ENCODE measurements around the gene IFNA17. TPM values are rescaled to one million over a fixed set of nuclear protein-coding genes. Genes with fewer than 3 reads are reported as not detected.

Gene IFNA17
- not detected for total RNA-seq

- H3K27ac ChIP-seq, result no peak within 1 kb of the TSS
- no peaks in the 10 kb centered on the region for H3K36me3 ChIP-seq
- intact Hi-C loops (cut with DNase I), result no loop called here
- H3K4me3 ChIP-seq, result no peak within 1 kb of the TSS
- 81% methylated on average over 2 of the region's 2 CpGs for WGBS
- no peak for DNase-seq (ENCODE audit: low spot score)
- no peaks in the 10 kb centered on the region for H3K9me3 ChIP-seq
- no peak for TF ChIP-seq POLR2AphosphoS5 (IDR thresholded peaks at IDR 0.05)
- TF ChIP-seq, protein P1, sequence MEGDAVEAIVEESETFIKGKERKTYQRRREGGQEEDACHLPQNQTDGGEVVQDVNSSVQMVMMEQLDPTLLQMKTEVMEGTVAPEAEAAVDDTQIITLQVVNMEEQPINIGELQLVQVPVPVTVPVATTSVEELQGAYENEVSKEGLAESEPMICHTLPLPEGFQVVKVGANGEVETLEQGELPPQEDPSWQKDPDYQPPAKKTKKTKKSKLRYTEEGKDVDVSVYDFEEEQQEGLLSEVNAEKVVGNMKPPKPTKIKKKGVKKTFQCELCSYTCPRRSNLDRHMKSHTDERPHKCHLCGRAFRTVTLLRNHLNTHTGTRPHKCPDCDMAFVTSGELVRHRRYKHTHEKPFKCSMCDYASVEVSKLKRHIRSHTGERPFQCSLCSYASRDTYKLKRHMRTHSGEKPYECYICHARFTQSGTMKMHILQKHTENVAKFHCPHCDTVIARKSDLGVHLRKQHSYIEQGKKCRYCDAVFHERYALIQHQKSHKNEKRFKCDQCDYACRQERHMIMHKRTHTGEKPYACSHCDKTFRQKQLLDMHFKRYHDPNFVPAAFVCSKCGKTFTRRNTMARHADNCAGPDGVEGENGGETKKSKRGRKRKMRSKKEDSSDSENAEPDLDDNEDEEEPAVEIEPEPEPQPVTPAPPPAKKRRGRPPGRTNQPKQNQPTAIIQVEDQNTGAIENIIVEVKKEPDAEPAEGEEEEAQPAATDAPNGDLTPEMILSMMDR (IDR thresholded peaks at IDR 0.05), result no peak
- no peaks in the 10 kb centered on the region for H3K4me1 ChIP-seq (replicated peaks)
- H3K27me3 ChIP-seq (replicated peaks; ENCODE audit: insufficient read depth), result no peaks in the 10 kb centered on the region
Measured at GRCh38 chr9:21228122-21228521, at the start of gene IFNA17. IFNA17 (minus strand) TSS chr9:21228222; CDS start chr9:21228173, 49 bp downstream.

DNA sequence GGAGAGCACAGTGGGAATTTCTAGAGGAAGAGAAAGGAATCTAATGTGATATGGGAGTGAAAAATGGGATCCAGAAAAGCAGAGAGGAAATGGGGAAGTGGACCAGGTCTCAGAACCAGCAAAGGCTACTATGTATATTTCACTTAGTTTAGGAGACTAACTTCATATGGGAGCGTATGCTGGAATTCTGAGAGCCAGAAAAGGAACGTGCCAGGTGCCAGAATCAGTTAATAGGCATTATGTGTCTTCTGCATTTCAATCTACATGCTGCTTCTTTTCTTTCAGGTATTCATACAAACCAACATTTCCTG, 40.3 kb upstream of the IFNA17 start:
- no peak overlapping the region for H3K4me3 ChIP-seq
- H3K27ac ChIP-seq, result no peak overlapping the region
- H3K4me1 ChIP-seq (replicated peaks), result no peaks in the 10 kb centered on the region
- DNase-seq (ENCODE audit: low spot score), result no peak
- no peaks in the 10 kb centered on the region for H3K9me3 ChIP-seq
- intact Hi-C loops (cut with DNase I), result no loop called here
- TF ChIP-seq, protein P1 (IDR thresholded peaks at IDR 0.05), result no peak
- TF ChIP-seq POLR2A (IDR thresholded peaks at IDR 0.05), result no peak
- no peak for TF ChIP-seq POLR2AphosphoS5 (IDR thresholded peaks at IDR 0.05)
- WGBS, result 21% methylated on average over 2 of the region's 2 CpGs
- no peaks in the 10 kb centered on the region for H3K36me3 ChIP-seq
- no peaks in the 10 kb centered on the region for H3K27me3 ChIP-seq (replicated peaks; ENCODE audit: insufficient read depth)

DNA sequence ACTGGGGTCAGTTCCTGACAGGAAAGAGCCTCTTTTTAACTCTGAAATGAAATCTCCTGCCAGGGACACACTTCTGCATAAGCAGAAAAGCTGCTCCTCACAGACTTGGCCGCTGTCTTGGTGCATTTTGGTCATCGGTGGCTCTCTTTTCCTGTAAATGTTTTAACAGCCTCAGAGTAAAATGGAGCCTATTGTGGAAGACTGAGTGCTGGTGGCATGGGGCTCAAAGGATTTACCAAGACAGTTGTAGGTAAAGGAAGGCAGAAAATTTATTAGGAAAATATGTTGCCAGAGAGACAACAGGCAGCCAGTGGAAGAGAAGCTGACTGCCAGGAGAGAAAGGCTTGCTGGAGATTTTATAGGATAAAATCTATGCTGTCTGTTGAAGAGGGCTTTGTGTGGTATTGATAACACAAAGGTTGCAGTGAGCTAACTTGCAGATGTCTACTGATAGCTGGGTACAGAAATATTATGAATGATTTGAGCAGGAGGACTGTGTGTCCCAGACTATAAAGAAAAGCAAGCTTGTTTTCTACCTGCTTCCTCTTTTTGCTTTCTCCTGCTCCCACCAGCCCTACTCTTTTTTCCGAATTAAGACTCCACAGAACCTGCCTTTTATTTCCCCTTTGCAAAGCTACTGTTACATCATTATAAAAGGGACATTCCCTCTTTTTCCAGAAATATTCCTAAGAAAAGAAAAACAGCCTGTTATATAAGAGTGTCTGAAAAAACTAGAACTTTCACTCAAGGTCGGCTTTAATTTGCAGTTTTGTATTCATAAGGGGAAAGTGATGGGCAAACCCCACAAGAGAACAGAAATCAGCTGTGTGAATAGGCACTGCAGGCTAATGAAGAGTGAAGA, 39.7 kb upstream of the IFNA17 start:
- 7% methylated on average over 4 of the region's 4 CpGs for WGBS

DNA sequence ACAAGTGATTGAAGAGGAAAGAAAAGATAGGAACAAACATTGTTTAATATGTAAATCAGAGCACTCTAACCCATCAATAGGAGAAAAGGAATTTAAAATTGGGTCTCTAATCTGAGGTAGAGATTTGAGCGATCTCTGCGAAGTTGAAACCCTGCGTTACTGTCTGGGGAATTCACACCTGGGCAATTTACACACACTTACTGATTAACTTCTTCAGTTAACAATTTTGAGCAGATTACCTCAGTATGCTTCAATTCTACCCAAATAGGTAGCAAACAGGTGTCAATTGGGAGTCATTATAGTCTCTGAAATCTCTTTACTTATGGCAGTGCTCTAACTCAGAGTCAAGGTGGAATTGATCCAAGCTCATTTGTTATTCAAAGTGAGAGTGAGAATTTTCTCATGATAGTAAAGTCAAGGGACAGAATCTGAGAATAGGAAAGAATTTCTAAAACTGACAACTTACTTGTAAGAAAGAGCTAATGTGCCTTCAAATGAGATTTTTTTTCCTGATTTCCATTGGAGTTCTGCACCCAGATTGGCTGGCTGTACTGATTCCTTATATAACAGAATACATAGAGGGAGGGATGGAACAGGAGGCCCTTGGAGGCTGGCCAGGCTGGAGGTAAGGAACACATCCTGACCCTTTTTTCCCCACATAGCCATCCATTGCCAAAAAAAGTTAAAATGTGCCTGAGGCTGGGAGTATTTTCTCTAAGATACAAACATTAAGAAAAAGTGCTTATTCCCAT, 38.9 kb upstream of the IFNA17 start:
- intact Hi-C loops (cut with DNase I), result no loop called here
- WGBS, result 58% methylated on average over 3 of the region's 3 CpGs
- H3K27me3 ChIP-seq (replicated peaks; ENCODE audit: insufficient read depth), result no peaks in the 10 kb centered on the region
- no peak for TF ChIP-seq POLR2A (IDR thresholded peaks at IDR 0.05)
- no peak for TF ChIP-seq POLR2AphosphoS5 (IDR thresholded peaks at IDR 0.05)
- TF ChIP-seq, protein P1 (IDR thresholded peaks at IDR 0.05), result no peak
- H3K36me3 ChIP-seq, result no peaks in the 10 kb centered on the region
- H3K27ac ChIP-seq, result no peak overlapping the region
- no peaks in the 10 kb centered on the region for H3K9me3 ChIP-seq
- no peaks in the 10 kb centered on the region for H3K4me1 ChIP-seq (replicated peaks)
- peak; percentile 20 for DNase-seq (ENCODE audit: low spot score)
- H3K4me3 ChIP-seq, result no peak overlapping the region

More for the DNA sequence above, 39.7 kb upstream of the IFNA17 start:
- H3K36me3 ChIP-seq, result no peaks in the 10 kb centered on the region
- H3K4me3 ChIP-seq, result no peak overlapping the region
- H3K27me3 ChIP-seq (replicated peaks; ENCODE audit: insufficient read depth), result no peaks in the 10 kb centered on the region
- no peaks in the 10 kb centered on the region for H3K4me1 ChIP-seq (replicated peaks)
- TF ChIP-seq, protein P1 (IDR thresholded peaks at IDR 0.05), result no peak
- TF ChIP-seq POLR2A (IDR thresholded peaks at IDR 0.05), result no peak
- TF ChIP-seq POLR2AphosphoS5 (IDR thresholded peaks at IDR 0.05), result no peak
- H3K9me3 ChIP-seq, result no peaks in the 10 kb centered on the region
- H3K27ac ChIP-seq, result no peak overlapping the region
- DNase-seq (ENCODE audit: low spot score), result peak; percentile 21
- intact Hi-C loops (cut with DNase I), result no loop called here

All from prostate gland (tissue), 2 donors.